Inflammatory macrophage treated with lipopolysaccharide for 1 hour (primary cell): ENCODE results near the gene LTO1.

Experiments used
- DNase-seq, 2 donors: peaks; one replicate each; pipeline ENCODE4 v3.0.0-alpha.2; 2020 to 2022

Gene LTO1

GRCh38 chr11:69674886-69675714 lies at the start of gene LTO1:
TSS of gene LTO1 (minus strand) at chr11:69675353. CDS start at chr11:69675239, 114 bp downstream.
- DNase-seq, result peak; percentile 90 to 98

- no peak for DNase-seq
These were observed 46.6 kb upstream of the LTO1 start for GRCh38 chr11:69721745-69722144.

DNA sequence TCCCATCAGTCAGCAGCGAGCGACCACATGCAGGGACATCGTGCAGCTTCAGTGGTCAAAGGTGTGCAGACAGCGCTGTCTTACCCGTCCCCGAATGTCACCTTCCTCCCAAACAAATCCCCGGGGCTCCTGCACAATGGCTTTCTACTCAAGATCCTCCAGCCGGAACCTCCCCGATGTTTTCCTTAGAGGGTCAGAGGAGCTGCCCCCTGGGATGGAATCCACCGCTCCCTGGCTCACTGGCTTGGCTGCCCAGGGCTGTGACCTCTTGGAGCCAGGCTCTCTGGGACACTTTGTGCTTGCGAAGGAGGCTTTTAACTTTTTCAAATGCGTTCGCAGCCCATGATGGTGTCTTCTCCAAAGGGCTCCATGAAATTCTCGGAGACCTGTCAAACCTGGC lies 46.0 kb upstream of the LTO1 start:
- no peak for DNase-seq

GRCh38 chr11:69718912-69719311 lies 43.8 kb upstream of the LTO1 start:
- DNase-seq, result no peak

- DNase-seq, result no peak
These were observed 43.0 kb upstream of the LTO1 start for GRCh38 chr11:69718147-69718546.

GRCh38 chr11:69716891-69717747 lies 42.0 kb upstream of the LTO1 start:
- no peak for DNase-seq

DNA sequence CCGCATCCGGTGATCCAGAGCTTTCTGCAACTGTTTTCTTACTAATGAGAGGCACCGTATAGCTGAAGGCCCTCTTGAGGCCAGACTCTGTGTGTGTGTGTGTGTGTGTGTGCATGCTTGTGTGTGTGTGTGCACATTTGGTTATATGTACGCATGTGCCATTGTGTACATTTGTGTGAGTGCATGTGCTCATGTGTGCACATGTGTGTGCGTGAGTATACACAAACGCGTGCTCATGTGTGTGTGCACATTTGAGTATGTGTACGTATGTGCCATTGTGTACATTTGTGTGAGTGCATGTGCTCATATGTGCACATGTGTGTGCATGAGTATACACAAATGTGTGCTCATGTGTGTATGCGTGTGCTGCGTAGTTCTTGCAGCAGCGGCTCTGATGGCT lies 40.9 kb upstream of the LTO1 start:
- no peak for DNase-seq

GRCh38 chr11:69715446-69715845 lies 40.3 kb upstream of the LTO1 start:
- no peak for DNase-seq

- peak; percentile 33 to 36 for DNase-seq
These were observed 37.0 kb upstream of the LTO1 start for GRCh38 chr11:69711822-69712801.

DNA sequence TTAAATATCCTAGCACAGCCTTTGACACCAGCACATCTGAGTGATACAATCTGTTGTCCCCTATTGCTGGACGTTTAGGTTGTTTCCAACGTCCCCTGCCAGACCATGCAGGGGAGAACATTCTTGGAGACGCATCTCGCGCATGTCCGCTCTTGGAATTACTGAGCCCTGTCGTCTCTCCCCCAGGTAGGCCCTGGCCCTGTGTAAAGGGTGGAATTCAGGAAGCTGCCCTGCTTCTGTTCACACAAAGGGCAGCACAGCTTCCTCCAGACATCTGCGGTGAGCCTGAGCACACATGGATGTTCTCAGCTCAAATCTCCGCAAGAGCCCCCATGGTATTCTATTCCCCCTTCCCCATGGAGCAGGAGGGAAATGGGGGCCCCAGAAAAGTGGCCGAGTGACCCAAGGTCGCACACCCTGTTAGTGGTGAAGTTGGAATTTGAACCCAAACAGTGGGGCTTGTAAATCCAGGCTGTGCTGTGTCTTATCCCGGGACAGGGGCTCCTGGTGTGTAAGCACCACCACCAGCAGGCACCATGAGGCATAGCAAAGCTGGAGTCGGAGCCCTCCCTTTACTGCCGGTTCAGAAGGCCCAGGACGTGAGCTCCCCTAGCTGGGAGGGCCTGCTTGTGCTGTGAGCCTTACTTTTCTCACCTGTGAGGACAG lies 33.7 kb upstream of the LTO1 start:
- DNase-seq, result no peak

GRCh38 chr11:69707176-69707575 lies 32.0 kb upstream of the LTO1 start:
- DNase-seq, result no peak

DNA sequence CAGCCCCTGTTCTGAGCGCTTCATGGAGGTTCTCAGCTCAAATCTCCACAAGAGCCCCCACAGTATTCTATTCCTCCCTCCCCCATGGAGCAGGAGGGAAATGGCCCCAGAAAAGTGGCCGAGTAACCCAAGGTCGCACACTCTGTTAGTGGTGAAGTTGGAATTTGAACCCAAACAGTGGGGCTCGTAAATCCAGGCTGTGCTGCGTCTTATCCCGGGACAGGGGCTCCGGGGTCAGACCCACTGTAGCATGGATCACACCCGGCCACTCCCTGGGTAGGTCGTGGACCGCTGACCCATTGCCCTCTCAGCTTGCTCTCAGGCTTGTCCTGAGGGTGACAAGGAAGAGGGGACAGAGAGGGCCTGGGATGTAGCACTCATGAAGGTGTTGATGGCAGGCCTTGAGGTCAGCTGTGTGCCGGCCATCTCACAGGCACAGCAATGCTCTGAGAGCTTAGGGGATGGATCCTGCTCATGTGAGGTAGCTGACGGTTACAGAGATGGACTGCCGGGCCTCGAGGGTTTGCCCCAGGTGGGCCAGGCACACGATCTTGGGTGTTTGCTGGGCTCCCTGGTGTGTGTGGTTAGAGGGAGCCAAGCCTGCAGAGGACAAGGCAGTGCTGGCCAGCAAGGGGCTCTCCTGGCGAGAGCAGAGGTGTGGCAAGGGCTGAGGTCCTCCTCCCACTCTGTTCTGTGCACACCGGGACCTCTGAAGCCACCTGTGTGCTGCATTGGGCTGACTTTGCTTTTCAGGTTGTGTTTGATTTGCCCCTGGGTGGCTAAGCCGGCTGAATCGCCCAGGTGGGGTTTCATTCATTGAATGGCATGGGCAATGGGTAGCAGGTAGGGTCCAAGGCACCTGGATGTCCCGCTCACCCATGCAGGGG lies 31.0 kb upstream of the LTO1 start:
- no peak for DNase-seq

GRCh38 chr11:69705351-69705811 lies 30.2 kb upstream of the LTO1 start:
- no peak for DNase-seq

DNA sequence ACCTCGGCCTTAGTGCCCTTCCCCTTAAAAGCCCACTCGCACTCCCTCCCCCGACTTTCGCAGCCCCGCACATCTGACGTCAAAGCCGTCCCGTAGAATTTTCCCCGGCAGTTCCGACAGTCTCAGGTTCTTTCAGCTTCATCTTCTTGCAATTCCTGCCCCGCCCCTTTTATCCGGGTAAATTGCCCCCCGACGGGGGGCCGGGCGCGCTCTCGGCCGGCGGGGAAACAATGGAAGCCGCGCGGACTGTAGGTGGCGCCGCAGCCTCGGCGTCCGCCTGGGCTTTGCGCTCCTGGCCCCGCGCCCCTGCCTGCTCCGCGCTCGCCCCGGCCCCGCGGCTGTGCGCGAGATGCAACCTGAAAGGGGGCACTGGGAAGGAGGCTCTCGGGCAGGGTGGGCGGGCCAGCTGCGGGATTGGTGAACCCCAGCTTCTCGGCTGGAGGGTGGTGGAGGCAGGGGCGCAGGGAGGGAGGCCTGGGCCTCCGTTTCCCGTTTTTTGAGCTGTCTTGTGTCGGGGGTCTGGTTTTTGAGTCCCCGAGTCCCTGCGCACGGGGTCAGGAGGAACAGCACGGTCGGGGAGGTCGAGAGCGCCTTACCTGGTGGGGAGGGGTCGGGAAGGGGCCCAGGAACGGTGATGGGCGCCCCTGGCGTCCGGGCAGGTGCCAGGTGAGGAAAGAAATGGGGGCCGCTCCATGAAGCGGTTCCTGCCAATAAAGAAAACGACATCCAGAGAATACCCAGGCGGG lies 29.5 kb upstream of the LTO1 start:
- DNase-seq, result no peak

- no peak for DNase-seq
These were observed 28.8 kb upstream of the LTO1 start, which contains the start of gene FGF19 for GRCh38 chr11:69703768-69704507. TSS of gene FGF19 (minus strand) at chr11:69704022. CDS start at chr11:69703876, 146 bp downstream.

DNA sequence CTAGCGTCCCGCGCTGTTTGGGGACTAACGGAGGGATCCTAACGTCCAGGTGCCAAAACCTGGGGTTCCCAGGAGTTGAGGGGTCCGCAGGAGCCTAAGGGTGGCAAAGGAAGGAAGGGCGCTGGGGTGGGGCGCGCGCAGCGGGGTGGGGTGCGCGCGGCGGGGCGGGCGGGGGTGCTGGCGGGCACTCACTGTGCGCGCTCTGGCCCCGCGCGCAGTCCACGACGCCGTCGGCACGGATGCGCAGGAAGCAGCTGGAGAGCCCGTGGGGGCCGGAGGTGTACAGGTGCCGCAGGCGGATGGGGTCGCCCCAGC lies 28.3 kb upstream of the LTO1 start:
- DNase-seq, result no peak

DNA sequence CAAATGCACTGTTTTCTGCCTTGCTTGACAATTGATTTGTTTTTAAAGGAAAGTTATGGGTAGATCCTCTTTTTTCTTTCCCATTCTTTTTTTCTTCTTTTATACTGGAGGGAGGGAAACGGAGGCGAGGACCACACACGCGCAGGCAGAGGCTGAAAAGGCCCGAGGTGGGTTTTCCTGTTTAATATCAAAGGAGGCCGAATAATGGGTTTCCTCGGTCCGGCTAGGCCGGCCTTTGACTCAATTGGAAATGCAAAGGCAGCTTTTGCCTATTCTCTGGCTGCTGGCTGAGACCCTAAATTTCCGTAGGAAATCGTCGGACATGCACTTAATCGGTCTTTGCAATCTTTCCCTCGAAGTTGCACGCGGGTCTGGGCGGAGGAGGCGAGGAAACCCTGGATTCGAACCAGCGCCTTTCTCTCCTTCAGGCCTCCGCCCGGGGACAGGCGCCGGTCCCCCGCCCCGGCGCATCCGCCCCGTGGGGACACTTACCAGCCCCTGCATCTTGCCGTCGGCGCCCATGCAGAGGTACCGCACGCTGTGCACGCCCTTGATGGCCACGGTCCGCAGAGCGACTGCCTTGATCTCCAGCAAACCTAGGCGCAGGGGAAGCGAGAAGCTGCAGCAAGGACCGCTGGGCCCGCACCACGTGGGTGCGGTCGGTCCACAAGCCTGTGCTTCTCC lies 27.8 kb upstream of the LTO1 start:
- no peak for DNase-seq

DNA sequence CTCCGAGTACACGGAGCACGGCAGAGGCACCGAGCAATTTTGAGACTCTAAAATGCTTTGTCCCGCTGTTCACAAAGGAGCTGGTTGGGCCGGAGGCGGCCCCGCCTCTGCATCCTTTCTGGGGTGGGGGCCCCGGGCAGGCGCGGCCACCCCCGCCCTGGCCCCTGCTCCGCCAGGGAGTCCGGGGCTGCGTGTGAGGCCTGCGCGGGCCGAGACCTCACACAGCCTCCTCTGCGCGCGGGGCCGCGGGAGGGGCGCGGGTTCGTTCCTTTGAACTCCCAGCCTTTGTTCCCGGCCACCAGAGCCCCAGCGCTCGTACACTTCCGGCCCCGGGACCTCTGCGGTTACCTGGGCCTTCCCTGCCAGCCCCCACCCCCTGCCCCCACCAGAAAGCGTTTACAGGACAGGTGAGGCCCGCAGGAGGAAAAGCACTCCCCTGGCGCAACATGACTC lies 27.1 kb upstream of the LTO1 start:
- no peak for DNase-seq
